ENCODE results near the gene FOXB2.

DNA sequence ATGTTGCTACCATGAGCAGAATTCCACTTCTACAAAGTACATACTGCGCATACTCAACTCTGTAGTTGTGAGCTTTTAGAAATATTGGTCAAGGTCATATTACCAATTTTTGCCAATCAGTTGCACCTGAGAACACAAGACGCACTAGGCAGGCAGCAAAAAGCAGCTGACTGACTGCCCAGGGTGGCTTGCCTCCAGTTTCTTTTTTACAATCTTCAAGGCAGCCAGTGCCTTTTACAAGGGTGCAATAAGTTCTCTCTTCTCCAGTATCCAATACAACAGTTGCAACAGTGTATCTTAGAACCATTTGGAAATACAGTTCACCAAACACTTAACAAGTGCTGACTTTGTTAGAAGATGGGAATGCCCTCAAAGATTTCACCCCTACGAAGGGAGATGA, 16.1 kb upstream of the FOXB2 start:
- TF ChIP-seq CTCF (IDR thresholded peaks at IDR 0.05) (no peak), POLR2A (IDR thresholded peaks at IDR 0.05) (no peak)

Measured in sigmoid colon (tissue), 3 donors.